Mesodermal cell (in vitro differentiated cells): Measurements from ENCODE around the gene PTPRS.

Experiments
- H3K27ac ChIP-seq: 2 replicates; pipeline ENCODE4 v1.7.0; 2013; ENCODE audit warnings: mild to moderate bottlenecking, low read depth, low read length, moderate library complexity; ENCODE audit not compliant: severe bottlenecking
- H3K36me3 ChIP-seq: 2 replicates; pipeline ENCODE4 v1.7.1; 2013; ENCODE audit warnings: mild to moderate bottlenecking, low read length, moderate library complexity; ENCODE audit not compliant: control insufficient read depth, insufficient read depth
- H3K4me1 ChIP-seq: one replicate; pipeline ENCODE4 v1.7.1; 2013; ENCODE audit warnings: mild to moderate bottlenecking, low read length; ENCODE audit not compliant: insufficient read depth, control insufficient read depth, poor library complexity, severe bottlenecking
- H3K4me3 ChIP-seq: 2 replicates; pipeline ENCODE4 v1.7.0; 2013; ENCODE audit warnings: low read length, control low read depth, mild to moderate bottlenecking; ENCODE audit not compliant: insufficient read depth, poor library complexity, severe bottlenecking; ENCODE audit errors: extremely low read depth
- H3K9me3 ChIP-seq: 2 replicates; pipeline ENCODE4 v1.7.1; 2013; ENCODE audit warnings: mild to moderate bottlenecking, low read length, moderate library complexity; ENCODE audit not compliant: control insufficient read depth
- WGBS, 2 experiments: methylation state at CpG; one replicate each; pipeline ENCODE4 v1.1.5; 2013; ENCODE audit warnings: missing lambda C conversion rate in 2 of 2; ENCODE audit not compliant: insufficient coverage in 2 of 2; 5-methylcytosine and 5-hydroxymethylcytosine counted together

Gene PTPRS

GRCh38 chr19:5307655-5308054 lies 33.0 kb downstream of the PTPRS start:
- 95% methylated on average over 16 to 17 of the region's 19 CpGs for WGBS, 2 experiments
- H3K9me3 ChIP-seq: no peaks in the 10 kb centered on the region

DNA sequence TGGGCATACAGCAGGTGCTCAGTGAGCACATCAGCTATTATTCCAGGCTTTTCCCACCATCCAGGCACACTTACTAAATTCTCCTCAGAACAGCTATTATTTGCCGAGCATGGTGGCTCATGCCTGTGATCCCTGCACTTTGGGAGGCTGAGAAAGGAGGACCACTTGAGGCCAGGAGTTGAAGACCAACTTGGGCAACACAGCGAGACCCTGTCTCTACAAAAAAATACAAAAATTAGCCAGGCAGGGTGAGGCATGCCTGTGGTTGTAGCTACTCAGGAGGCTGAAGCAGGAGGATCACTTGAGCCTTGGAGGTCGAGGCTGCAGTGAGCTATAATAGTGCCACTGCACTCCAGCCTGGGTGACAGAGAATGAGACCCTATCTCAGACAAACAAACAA lies 35.4 kb downstream of the PTPRS start:
- no peak overlapping the region for H3K4me3 ChIP-seq
- no peak overlapping the region for H3K27ac ChIP-seq
- H3K9me3 ChIP-seq: no peaks in the 10 kb centered on the region
- 91 to 100% methylated on average over 1 to 3 of the region's 3 CpGs for WGBS, 2 experiments
- no peaks in the 10 kb centered on the region for H3K4me1 ChIP-seq
- no peaks in the 10 kb centered on the region for H3K36me3 ChIP-seq

More at GRCh38 chr19:5307655-5308054, 33.0 kb downstream of the PTPRS start:
- H3K36me3 ChIP-seq: peaks cover 7% of the 10 kb centered on the region
- no peaks in the 10 kb centered on the region for H3K4me1 ChIP-seq
- no peak overlapping the region for H3K27ac ChIP-seq
- no peak overlapping the region for H3K4me3 ChIP-seq

GRCh38 chr19:5304486-5304885 lies 36.1 kb downstream of the PTPRS start:
- H3K9me3 ChIP-seq: no peaks in the 10 kb centered on the region
- H3K27ac ChIP-seq: no peak overlapping the region
- H3K4me3 ChIP-seq: no peak overlapping the region
- 93 to 94% methylated on average over 3 to 5 of the region's 6 CpGs for WGBS, 2 experiments
- H3K4me1 ChIP-seq: no peaks in the 10 kb centered on the region
- H3K36me3 ChIP-seq: no peaks in the 10 kb centered on the region

- Histone ChIP-seq H3K27ac (no peak overlapping the region), H3K4me3 (no peak overlapping the region), H3K9me3 (no peaks in the 10 kb centered on the region), H3K36me3 (no peaks in the 10 kb centered on the region), H3K4me1 (no peaks in the 10 kb centered on the region)
- 90 to 97% methylated on average over 4 to 7 of the region's 7 CpGs for WGBS, 2 experiments
Measured at GRCh38 chr19:5303208-5303607, 37.4 kb downstream of the PTPRS start.

GRCh38 chr19:5302396-5302795 lies 38.2 kb downstream of the PTPRS start:
- Histone ChIP-seq H3K27ac (no peak overlapping the region), H3K36me3 (no peaks in the 10 kb centered on the region), H3K4me1 (no peaks in the 10 kb centered on the region), H3K9me3 (no peaks in the 10 kb centered on the region), H3K4me3 (no peak overlapping the region)
- 93 to 100% methylated on average over 1 to 6 of the region's 9 CpGs for WGBS, 2 experiments

GRCh38 chr19:5299137-5299536 lies 41.5 kb downstream of the PTPRS start:
- 90 to 92% methylated on average over 2 of the region's 2 CpGs for WGBS, 2 experiments
- Histone ChIP-seq H3K4me3 (no peak overlapping the region), H3K27ac (no peak overlapping the region), H3K36me3 (no peaks in the 10 kb centered on the region), H3K9me3 (no peaks in the 10 kb centered on the region), H3K4me1 (no peaks in the 10 kb centered on the region)

GRCh38 chr19:5298471-5298901 lies 42.1 kb downstream of the PTPRS start:
- H3K4me3 ChIP-seq: no peak overlapping the region
- H3K36me3 ChIP-seq: no peaks in the 10 kb centered on the region
- H3K27ac ChIP-seq: no peak overlapping the region
- H3K4me1 ChIP-seq: no peaks in the 10 kb centered on the region
- WGBS, 2 experiments: 97 to 98% methylated on average over 11 to 12 of the region's 13 CpGs
- H3K9me3 ChIP-seq: no peaks in the 10 kb centered on the region

DNA sequence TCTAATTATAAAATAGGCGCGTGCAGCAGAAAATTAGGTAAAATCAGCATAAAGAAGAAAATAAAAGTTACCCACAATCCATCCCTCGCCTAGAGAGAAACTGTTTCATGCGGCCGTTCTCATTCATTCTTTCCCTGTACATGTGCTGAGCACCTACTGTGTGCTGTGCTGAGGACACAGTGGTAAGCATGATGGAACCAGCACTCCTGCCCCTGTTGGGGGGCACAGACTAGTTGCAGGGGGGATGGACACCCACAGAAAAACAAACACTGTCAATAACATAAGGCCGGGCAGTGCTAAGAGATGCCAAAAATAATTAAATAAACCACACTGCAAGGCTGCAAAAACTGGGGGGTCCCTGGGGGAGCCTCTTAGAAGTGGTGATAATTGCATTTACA lies 43.3 kb downstream of the PTPRS start:
- 95 to 100% methylated on average over 3 to 5 of the region's 6 CpGs for WGBS, 2 experiments
- Histone ChIP-seq H3K36me3 (no peaks in the 10 kb centered on the region), H3K9me3 (no peaks in the 10 kb centered on the region), H3K27ac (no peak overlapping the region), H3K4me3 (no peak overlapping the region), H3K4me1 (peaks cover 2% of the 10 kb centered on the region)

GRCh38 chr19:5296457-5297271 lies 43.9 kb downstream of the PTPRS start:
- Histone ChIP-seq H3K36me3 (no peaks in the 10 kb centered on the region), H3K4me3 (no peak overlapping the region), H3K4me1 (peaks cover 6% of the 10 kb centered on the region), H3K27ac (no peak overlapping the region), H3K9me3 (no peaks in the 10 kb centered on the region)
- 93 to 94% methylated on average over 8 to 9 of the region's 16 CpGs for WGBS, 2 experiments

DNA sequence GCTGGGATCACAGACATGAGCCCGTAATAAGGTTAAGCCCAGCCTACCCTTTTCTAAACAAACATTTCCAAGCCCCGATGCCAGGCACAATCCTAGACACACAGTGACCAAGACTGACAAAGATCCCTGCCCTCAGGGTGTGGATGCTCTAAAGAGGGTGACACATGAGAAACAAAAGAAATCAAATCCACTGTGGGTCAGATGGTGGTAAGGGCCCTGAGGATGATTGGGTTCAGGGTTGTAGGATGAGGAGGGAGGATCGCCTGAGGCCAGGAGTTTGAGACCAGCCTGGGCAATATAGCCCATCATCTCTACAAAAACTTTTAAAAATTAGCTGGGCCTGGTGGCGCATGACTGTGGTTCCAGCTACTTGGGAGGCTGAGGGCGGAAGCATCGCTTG lies 44.6 kb downstream of the PTPRS start:
- Histone ChIP-seq H3K9me3 (no peaks in the 10 kb centered on the region), H3K4me1 (peaks cover 6% of the 10 kb centered on the region), H3K4me3 (no peak overlapping the region), H3K36me3 (no peaks in the 10 kb centered on the region), H3K27ac (no peak overlapping the region)
- WGBS, 2 experiments: 95 to 96% methylated on average over 4 of the region's 6 CpGs

GRCh38 chr19:5294403-5295160 lies 46.0 kb downstream of the PTPRS start:
- Histone ChIP-seq H3K4me3 (peak overlapping the region; percentile 73), H3K9me3 (no peaks in the 10 kb centered on the region), H3K4me1 (peaks cover 8% of the 10 kb centered on the region), H3K27ac (peak overlapping the region; percentile 73), H3K36me3 (no peaks in the 10 kb centered on the region)
- 82% methylated on average over 20 of the region's 22 CpGs for WGBS, 2 experiments
